Measurements from ENCODE around the gene CNTNAP1. TPM values are rescaled to one million over a fixed set of nuclear protein-coding genes. Genes with fewer than 3 reads are reported as not detected.

CNTNAP1 gene
- total RNA-seq, 1 experiment from 2014 or later, result 7.7 TPM

DNA sequence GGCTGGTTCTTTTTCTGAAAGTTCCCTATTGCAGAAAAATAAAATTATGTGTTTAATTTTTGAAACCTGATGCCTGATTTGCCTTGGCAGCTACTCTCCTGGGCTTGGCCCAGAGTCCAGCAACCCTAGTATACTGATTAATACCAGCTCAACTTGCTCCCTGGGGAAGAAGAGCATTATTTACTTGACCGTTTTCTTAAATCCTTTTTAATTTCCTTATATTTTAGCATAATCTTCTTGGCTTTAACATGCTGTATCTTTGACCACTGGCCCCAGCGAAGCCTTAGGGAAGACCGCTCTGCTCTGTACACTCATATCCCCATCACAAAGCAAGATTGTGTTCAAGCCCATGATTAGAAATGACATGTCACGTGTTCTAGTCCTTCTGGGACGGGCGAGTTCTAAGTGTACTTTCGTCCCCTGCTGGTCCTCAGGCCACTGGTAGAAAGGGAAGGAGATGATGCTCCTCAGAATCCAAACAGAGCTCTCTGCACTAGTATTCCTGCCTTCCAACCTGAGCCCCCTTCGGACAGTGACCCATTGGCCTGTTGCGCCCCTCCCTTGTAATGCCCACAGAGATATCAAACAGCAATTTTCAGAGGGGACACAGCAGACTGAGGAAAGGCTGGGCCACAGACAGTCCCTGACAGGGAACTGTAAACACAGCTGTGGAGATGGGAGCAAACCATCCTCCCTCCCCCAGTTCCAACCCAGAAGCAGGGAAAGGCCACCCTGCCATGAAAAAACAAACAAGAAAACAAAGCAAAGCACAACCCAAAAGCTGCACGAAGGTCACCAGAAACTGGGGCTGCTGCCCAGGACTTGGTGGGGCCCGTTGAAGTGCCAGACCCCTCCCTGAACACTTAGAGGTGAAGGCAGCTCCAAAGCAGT is 66.8 kb downstream of the CNTNAP1 start:
- Histone ChIP-seq H3K27ac (ENCODE audit: insufficient read length, low read depth, low read length) (no peak overlapping the region), H2BK12ac (ENCODE audit: insufficient read length, low read depth, low read length) (no peak overlapping the region), H4K8ac (replicated peaks; ENCODE audit: insufficient read length, low read depth, low read length) (no peak overlapping the region), H2AK5ac (ENCODE audit: insufficient read length, low read length) (no peak overlapping the region), H4K91ac (ENCODE audit: insufficient read length, low read depth, low read length) (no peak overlapping the region), H3K27me3 (ENCODE audit: insufficient read depth, low read length) (peaks cover 2% of the 10 kb centered on the region; the same call in 1 of the 2 replicates), H3K4me1 (ENCODE audit: insufficient read depth, low read length) (peaks cover 2% of the 10 kb centered on the region; the same call in 1 of the 2 replicates), H3K79me1 (ENCODE audit: insufficient read depth, low read depth, low read length, poor library complexity, severe bottlenecking) (no peaks in the 10 kb centered on the region), H2BK20ac (ENCODE audit: low read depth, low read length, poor library complexity, severe bottlenecking) (no peak overlapping the region), H2BK5ac (ENCODE audit: insufficient read length, low read length) (no peak overlapping the region), H2AFZ (ENCODE audit: low read length) (no peak overlapping the region), H3T11ph (ENCODE audit: low read length) (no peak overlapping the region), H3K14ac (ENCODE audit: insufficient read depth, low read length) (no peak overlapping the region), H3K79me2 (ENCODE audit: insufficient read depth, low read length) (no peaks in the 10 kb centered on the region), H4K5ac (ENCODE audit: insufficient read length, low read depth, low read length) (no peak overlapping the region), H3K23ac (ENCODE audit: insufficient read length, low read depth, low read length) (no peak overlapping the region), H4K20me1 (ENCODE audit: control insufficient read depth, insufficient read depth, insufficient read length) (no peaks in the 10 kb centered on the region), H2BK120ac (ENCODE audit: low read depth, low read length, poor library complexity, severe bottlenecking) (no peak overlapping the region), H3K18ac (ENCODE audit: insufficient read length, low read depth, low read length) (no peak overlapping the region), H3K56ac (ENCODE audit: insufficient read length, low read depth, low read length) (no peak overlapping the region), H3K9ac (ENCODE audit: extremely low read depth, insufficient read length, low read length) (no peak overlapping the region), H3K23me2 (ENCODE audit: insufficient read length, low read depth, low read length, poor library complexity, severe bottlenecking) (peaks cover 3% of the 10 kb centered on the region), H2BK15ac (ENCODE audit: low read depth, low read length) (no peak overlapping the region), H3K4me2 (ENCODE audit: insufficient read depth, insufficient read length, low read length) (no peak overlapping the region), H3K9me3 (ENCODE audit: control insufficient read depth, low read depth, low read length) (no peaks in the 10 kb centered on the region), H3K4ac (ENCODE audit: low read depth, low read length) (no peak overlapping the region)
- WGBS (ENCODE audit: extremely low coverage, insufficient read length, low lambda C conversion rate), result no CpG with 5 or more reads among the region's 11 CpGs
- H3K4me1 Mint-ChIP-seq, result peaks cover 19% of the 10 kb centered on the region in 2 experiments
- no peaks in the 10 kb centered on the region; a peak in 1 of 7 replicates for H3K36me3 Mint-ChIP-seq (ENCODE audit: insufficient read depth in 1 of 3, low read depth in 3 of 3)
- no peak for DNase-seq
- H3K27me3 Mint-ChIP-seq (ENCODE audit: low read depth), result peaks cover 38% of the 10 kb centered on the region
- H3K27ac Mint-ChIP-seq, result no peak overlapping the region
- no peak overlapping the region for H3K4me3 Mint-ChIP-seq
- TF ChIP-seq, protein P1, sequence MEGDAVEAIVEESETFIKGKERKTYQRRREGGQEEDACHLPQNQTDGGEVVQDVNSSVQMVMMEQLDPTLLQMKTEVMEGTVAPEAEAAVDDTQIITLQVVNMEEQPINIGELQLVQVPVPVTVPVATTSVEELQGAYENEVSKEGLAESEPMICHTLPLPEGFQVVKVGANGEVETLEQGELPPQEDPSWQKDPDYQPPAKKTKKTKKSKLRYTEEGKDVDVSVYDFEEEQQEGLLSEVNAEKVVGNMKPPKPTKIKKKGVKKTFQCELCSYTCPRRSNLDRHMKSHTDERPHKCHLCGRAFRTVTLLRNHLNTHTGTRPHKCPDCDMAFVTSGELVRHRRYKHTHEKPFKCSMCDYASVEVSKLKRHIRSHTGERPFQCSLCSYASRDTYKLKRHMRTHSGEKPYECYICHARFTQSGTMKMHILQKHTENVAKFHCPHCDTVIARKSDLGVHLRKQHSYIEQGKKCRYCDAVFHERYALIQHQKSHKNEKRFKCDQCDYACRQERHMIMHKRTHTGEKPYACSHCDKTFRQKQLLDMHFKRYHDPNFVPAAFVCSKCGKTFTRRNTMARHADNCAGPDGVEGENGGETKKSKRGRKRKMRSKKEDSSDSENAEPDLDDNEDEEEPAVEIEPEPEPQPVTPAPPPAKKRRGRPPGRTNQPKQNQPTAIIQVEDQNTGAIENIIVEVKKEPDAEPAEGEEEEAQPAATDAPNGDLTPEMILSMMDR (conservative IDR thresholded peaks at IDR 0.05), result no peak
- peaks cover 4 to 8% of the 10 kb centered on the region in 2 experiments; a peak in 4 of 5 replicates for H3K9me3 Mint-ChIP-seq

Small RNA genes within 50 kb of the gene (microRNA-seq; reads per million reads assigned to microRNA genes)
- not detected for gene MIR6780A (ENCODE audit: borderline microRNAs expressed)

Other genes with a start within 250 kb of the CNTNAP1 start
- 47.8 and 54.1 TPM in 2 replicates for gene ATP6V0A1, start 223.7 kb upstream of the CNTNAP1 start, total RNA-seq (2021)
- gene NAGLU, start 146.3 kb upstream of the CNTNAP1 start, total RNA-seq (2021), result 20.4 and 23.5 TPM in 2 replicates
- gene HSD17B1, start 129.6 kb upstream of the CNTNAP1 start, total RNA-seq (2021), result 1.3 and 1.5 TPM in 2 replicates
- 81.4 and 84.1 TPM in 2 replicates for gene COASY, start 120.4 kb upstream of the CNTNAP1 start, total RNA-seq (2021)
- gene MLX, start 115.4 kb upstream of the CNTNAP1 start, total RNA-seq (2021), result 42.1 and 45.3 TPM in 2 replicates
- 36.0 and 37.4 TPM in 2 replicates for gene PSMC3IP, start 104.8 kb upstream of the CNTNAP1 start, total RNA-seq (2021)
- 47.3 and 51.1 TPM in 2 replicates for gene RETREG3, start 73.2 kb upstream of the CNTNAP1 start, total RNA-seq (2021)
- 117 and 122 TPM in 2 replicates for gene TUBG1, start 72.8 kb upstream of the CNTNAP1 start, total RNA-seq (2021)
- gene TUBG2, start 23.2 kb upstream of the CNTNAP1 start, total RNA-seq (2021), result 20.4 and 22.0 TPM in 2 replicates
- 21.4 and 22.3 TPM in 2 replicates for gene PLEKHH3, start 5.5 kb upstream of the CNTNAP1 start, total RNA-seq (2021)
- gene CCR10, start 688 bp upstream of the CNTNAP1 start, total RNA-seq (2021), result 1.0 TPM in 2 replicates
- gene EZH1, start 62.5 kb downstream of the CNTNAP1 start, total RNA-seq (2021), result 17.9 and 18.6 TPM in 2 replicates
- 10.9 and 11.7 TPM in 2 replicates for gene RAMP2, start 78.7 kb downstream of the CNTNAP1 start, total RNA-seq (2021)
- 111 and 113 TPM in 2 replicates for gene VPS25, start 90.9 kb downstream of the CNTNAP1 start, total RNA-seq (2021)
- 1.9 and 2.6 TPM in 2 replicates for gene WNK4, start 98.1 kb downstream of the CNTNAP1 start, total RNA-seq (2021)
- gene COA3, start 116.2 kb downstream of the CNTNAP1 start, total RNA-seq (2021), result 74.2 and 76.9 TPM in 2 replicates
- not detected in 2 replicates for gene CNTD1, start 116.3 kb downstream of the CNTNAP1 start, total RNA-seq (2021)
- 60.1 and 69.2 TPM in 2 replicates for gene BECN1, start 141.8 kb downstream of the CNTNAP1 start, total RNA-seq (2021)
- 205 and 222 TPM in 2 replicates for gene PSME3, start 150.9 kb downstream of the CNTNAP1 start, total RNA-seq (2021)
- 5.7 and 7.1 TPM in 2 replicates for gene AOC2, start 162.0 kb downstream of the CNTNAP1 start, total RNA-seq (2021)
- 2.6 and 2.8 TPM in 2 replicates for gene AOC3, start 168.7 kb downstream of the CNTNAP1 start, total RNA-seq (2021)
- gene G6PC1, start 218.3 kb downstream of the CNTNAP1 start, total RNA-seq (2021), result not detected in 2 replicates

Measured in H9 (cell line).